Jurkat, Clone E6-1 (cell line): Measurements from ENCODE around the gene CRTC1.

Source experiments
- DNase-seq: peaks from one replicate; pipeline ENCODE4 v3.0.0-alpha.2; 2011; ENCODE audit warnings: low read depth, low spot score
- H3K4me3 ChIP-seq: 2 replicates; pipeline ENCODE4 v1.5.1; 2011; ENCODE audit warnings: mild to moderate bottlenecking, low read length, control low read depth, moderate library complexity

CRTC1 gene

GRCh38 chr19:18759995-18760426, 76.5 kb downstream of the CRTC1 start:
- no peak overlapping the region for H3K4me3 ChIP-seq
- DNase-seq: no peak

- no peak for DNase-seq
Observed at GRCh38 chr19:18760440-18761383, 77.2 kb downstream of the CRTC1 start.

DNA sequence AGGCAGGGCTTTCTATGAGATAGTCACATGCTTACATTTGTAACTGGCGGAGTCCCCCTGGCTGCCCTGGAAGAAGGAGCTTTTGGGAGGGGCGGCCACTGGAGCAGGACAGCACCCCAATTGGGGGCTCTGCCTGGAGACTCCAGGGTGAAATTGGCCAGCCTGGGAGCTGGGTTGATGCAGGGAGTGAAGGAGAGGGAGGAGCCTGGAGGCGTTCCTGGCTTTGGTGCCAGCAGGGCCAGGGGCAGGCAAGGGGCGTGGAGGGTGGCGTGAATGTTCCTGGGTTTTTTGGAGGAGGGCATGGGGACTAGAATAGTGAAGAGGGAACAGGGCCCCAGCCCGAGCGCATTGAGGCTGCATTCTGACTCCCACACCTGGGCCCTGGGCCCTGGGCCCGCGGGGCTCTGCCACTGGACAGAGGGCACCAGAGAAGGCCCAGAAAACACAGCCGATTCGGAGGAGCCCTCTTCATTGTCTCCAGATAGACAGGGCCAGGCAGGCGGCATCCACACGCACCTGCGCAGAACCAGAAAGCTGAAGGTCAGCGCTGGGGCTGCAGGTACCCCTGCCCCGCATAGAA, 78.1 kb downstream of the CRTC1 start:
- DNase-seq: no peak
- no peak overlapping the region for H3K4me3 ChIP-seq

More at GRCh38 chr19:18760440-18761383, 77.2 kb downstream of the CRTC1 start:
- no peak overlapping the region for H3K4me3 ChIP-seq

DNA sequence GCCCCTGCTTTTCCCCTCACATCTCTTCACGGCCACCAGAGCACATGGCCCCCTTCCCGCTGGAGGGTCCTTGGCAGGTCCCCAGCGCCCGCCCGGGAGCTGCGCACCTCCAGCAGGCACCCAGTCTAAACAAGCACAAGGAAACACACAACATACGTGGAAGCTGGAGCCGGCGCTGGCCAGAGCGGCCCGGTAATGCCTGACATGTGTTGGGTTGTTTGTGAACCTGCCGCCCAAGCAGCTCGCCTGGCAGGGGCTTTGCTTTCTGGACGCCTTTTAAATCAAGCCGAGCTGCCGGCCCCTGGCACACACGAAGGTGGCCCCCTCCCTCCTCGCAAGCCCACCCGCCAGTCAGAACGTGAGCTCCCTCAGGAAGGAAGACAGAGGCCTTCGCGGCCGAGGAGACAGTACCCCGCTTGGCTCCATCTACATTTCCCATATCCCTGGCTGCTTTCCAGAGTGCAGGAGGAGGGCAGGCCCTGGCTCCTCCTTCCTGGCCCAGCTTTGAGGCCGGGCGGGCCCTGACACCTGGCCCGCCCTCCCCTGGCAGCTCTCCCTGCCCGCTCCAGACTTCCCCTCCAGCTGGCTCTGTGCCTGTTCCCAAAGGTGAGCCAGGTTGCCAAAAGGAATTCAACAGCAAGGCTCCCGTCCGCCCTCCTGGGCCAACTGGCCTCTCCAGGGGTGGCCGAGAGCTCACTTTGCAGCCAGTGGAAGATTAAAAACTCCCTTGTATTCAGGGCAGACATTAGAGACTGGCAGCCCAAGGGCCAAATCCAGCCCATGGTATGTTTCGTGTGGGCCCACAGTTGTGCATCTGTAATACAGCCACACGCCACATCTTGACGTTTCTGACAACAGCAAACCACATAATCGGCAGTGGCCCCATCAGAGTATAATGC, 78.9 kb downstream of the CRTC1 start:
- no peak for DNase-seq
- no peak overlapping the region for H3K4me3 ChIP-seq

GRCh38 chr19:18763674-18764590, 80.5 kb downstream of the CRTC1 start:
- H3K4me3 ChIP-seq: no peak overlapping the region
- DNase-seq: no peak

- H3K4me3 ChIP-seq: no peak overlapping the region
- DNase-seq: peak; percentile 11
Observed at GRCh38 chr19:18764591-18765051, 81.1 kb downstream of the CRTC1 start.

- H3K4me3 ChIP-seq: no peak overlapping the region
- no peak for DNase-seq
Observed at GRCh38 chr19:18765224-18765623, 81.7 kb downstream of the CRTC1 start.

DNA sequence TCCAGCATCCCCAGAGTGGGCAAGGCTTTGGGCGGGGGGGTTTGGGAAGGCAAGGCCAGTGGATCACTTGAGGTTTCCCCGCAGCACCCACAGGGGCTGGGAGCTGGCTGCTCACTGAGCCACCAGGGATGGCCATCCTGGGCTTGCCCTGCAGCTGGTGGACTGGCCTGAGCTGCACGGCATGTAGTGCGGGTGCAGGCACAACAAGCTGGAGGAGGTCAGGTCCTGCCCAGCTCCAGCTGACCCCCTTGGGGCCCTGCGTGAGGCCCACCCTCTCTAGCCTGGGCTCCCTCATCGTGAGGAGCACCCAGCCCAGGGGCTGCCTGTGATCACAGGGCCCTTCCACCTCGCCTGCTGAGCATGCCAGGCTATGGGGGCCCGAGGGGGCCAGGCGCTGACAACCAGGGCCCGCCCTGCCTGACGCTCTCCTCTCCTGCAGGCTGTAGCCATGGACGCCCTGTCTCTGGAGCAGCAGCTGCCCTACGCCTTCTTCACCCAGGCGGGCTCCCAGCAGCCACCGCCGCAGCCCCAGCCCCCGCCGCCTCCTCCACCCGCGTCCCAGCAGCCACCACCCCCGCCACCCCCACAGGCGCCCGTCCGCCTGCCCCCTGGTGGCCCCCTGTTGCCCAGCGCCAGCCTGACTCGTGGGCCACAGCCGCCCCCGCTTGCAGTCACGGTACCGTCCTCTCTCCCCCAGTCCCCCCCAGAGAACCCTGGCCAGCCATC, 84.7 kb downstream of the CRTC1 start:
- H3K4me3 ChIP-seq: no peak overlapping the region
- DNase-seq: no peak

DNA sequence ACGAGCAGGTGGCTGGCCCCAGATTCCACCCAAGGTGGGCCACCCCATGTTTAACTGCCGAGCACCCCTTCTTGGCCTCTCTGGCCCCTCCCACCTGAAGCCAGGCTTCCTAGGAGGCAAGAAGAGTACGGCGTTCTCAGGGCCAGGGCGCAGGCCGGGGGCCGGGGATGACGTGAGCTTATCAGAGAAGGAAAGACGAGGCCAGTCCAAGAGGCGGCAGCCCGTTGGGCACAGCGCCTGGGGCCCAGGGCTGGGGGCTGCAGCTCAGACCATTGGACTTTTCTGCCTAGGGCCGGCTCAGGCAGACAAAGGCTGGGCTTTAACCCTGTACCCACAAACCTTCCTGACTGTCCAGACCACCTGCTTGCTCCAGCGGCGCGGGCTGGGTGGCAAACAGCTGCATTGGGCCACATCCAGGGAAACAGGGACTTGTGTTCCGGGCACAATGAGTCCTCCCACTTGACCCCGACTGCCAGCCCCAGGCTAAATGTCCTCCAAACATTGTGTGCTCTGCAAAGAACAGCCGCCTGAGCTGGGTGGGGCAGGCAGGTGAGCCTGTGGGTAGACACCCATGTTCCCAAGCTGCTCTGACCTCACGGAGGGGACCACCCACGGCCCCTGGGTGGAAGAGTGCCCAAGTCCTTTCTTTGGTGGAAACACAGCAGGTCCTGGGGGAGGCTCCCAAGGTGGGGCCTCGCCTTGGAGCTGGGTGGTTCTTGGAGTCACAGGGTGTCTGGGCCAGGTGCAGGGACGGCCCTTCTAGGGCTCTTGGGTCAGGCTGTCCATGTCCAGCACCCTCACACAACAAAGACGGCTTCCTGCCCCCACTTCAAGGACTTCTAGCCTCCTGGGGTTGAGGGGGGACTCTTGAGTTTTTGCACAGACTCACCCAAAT, 85.8 kb downstream of the CRTC1 start:
- DNase-seq: no peak

DNA sequence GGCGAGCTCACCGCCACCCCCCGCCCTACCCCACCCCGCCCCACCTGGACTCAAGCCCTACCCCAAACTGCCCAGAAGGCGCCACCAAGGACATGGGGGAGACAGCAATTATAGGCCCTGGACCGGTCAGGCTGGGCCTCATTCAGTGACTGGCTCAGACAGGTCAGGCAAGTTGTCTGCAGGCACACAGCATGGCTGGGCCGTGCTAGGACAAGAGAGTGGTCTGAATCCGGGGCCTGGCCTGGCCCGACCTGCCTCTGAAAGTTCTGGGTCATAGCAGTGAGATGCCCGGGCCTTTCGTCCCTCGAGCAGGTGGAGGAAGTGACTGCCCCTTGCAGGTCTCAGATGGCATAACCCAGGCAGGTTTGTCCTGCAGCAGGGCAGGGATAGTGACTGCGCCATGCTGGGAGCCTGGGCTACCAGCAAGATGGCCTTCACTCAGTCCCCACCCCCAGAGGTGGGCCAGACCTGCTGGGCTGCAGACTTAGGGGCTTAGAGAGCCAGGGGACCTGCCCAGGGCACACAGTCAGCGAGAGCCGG, 86.6 kb downstream of the CRTC1 start:
- H3K4me3 ChIP-seq: no peak overlapping the region
- no peak for DNase-seq

More for the DNA sequence above, 85.8 kb downstream of the CRTC1 start:
- H3K4me3 ChIP-seq: no peak overlapping the region

GRCh38 chr19:18770663-18771327, 87.3 kb downstream of the CRTC1 start:
- no peak for DNase-seq

GRCh38 chr19:18771328-18772242, 88.1 kb downstream of the CRTC1 start:
- no peak for DNase-seq

More at GRCh38 chr19:18770663-18771327, 87.3 kb downstream of the CRTC1 start:
- H3K4me3 ChIP-seq: no peak overlapping the region

DNA sequence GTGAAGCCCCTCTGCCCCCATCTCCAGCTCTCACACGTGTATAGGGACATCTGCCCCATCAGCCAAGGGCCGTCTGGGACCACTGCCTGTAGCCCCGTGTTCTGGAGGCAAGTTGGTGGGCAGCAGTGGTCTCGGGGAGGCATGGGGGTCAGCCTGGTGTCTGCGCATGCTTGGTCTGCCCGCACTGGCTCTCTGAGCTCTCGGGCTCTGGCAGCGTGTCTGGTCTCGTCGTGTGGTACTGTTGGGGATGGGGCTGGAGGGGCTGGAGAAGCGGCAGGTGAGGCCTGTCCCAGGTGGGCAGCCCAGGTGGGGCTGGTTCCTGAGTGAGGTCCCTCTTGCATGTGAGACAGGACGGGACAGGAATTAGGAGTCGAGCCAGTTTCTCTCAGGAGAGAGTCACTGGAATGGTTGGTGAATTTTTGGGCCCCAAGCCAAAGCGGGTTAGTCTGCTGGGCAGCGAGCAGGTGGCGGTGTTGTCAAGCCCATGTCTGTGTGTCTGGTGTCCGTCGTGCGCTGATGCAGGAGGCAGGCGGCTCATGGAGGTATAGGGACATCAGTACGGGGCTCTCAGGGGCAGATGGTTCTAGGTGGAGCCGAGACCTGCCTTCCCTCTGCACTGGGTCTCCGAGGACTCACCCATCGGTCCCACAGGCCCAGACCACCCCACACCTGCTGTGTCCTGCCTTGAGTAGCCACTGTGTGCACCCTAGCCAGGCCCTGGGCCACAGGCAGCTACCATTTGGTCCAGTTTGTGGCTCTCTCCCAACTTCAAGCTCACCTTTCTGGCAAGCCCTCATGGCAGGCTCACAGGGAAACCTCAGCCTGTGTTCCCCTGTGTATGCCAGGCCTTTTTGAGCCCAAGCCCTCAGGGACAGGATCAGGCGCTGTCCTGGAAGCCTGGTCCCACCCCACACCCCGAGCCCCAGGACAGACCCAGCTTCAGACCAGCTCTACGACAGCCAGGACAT, 89.4 kb downstream of the CRTC1 start:
- no peak overlapping the region for H3K4me3 ChIP-seq
- no peak for DNase-seq

More at GRCh38 chr19:18771328-18772242, 88.1 kb downstream of the CRTC1 start:
- no peak overlapping the region for H3K4me3 ChIP-seq

- no peak overlapping the region for H3K4me3 ChIP-seq
- DNase-seq: no peak
Observed at GRCh38 chr19:18773682-18774081, 90.2 kb downstream of the CRTC1 start.
